A549 (cell line): ENCODE results near the gene MRPL9.

Source experiments
- CEBPB ChIP-seq, 2 experiments: fragments of >200 bp in 1 of 2; sonication (Bioruptor Twin) in 1 of 2; formaldehyde crosslinking in 1 of 2; IDR thresholded peaks; 2 replicates each; pipeline ENCODE4 v1.6.1; 2012 to 2016
- KDM1A ChIP-seq: fragments of 200-600 bp; sonication (generic); IDR thresholded peaks from 2 replicates; pipeline ENCODE4 v1.6.1; 2016; ENCODE audit warnings: low read depth, mild to moderate bottlenecking
- KDM5A ChIP-seq: fragments of 200-600 bp; sonication (generic); IDR thresholded peaks from 2 replicates; pipeline ENCODE4 v1.6.1; 2016; ENCODE audit warnings: antibody characterized with exemption, mild to moderate bottlenecking
- MAZ ChIP-seq: fragments of 150-350 bp; IDR thresholded peaks from 2 replicates; pipeline ENCODE4 v1.6.1; 2014; ENCODE audit warnings: antibody characterized with exemption, low read depth, low read length, borderline replicate concordance
- POLR2A ChIP-seq: IDR thresholded peaks from 2 replicates; pipeline ENCODE4 v1.6.1; 2012; ENCODE audit warnings: mild to moderate bottlenecking, low read length
- RARB ChIP-seq: fragments of 250-450 bp; sonication (Bioruptor Pico); IDR thresholded peaks from 2 replicates; pipeline ENCODE4 v1.8.0; 2021; ENCODE audit warnings: mild to moderate bottlenecking, moderate library complexity
- TFCP2L1 ChIP-seq: fragments of 250-450 bp; sonication (Bioruptor Pico); IDR thresholded peaks from 2 replicates; pipeline ENCODE4 v1.5.0; 2021; ENCODE audit warnings: mild to moderate bottlenecking
- TF ChIP-seq, protein P1 (sequence below): fragments of >200 bp; sonication (Bioruptor Twin); formaldehyde crosslinking; IDR thresholded peaks from 3 replicates; pipeline ENCODE4 v1.5.1; 2016
- TF ChIP-seq, protein P2 (sequence below): fragments of 450-650 bp; IDR thresholded peaks from 2 replicates; pipeline ENCODE4 v1.6.1; 2014; ENCODE audit warnings: antibody characterized with exemption
- TF ChIP-seq, protein P3 (sequence below): IDR thresholded peaks from 2 replicates; pipeline ENCODE4 v1.6.1; 2012
- TF ChIP-seq, protein P4 (sequence below): fragments of 200-600 bp; sonication (generic); IDR thresholded peaks from 2 replicates; pipeline ENCODE4 v1.6.1; 2016; ENCODE audit warnings: antibody characterized with exemption, mild to moderate bottlenecking, moderate library complexity
- TF ChIP-seq, protein P5 (sequence below): fragments of >200 bp; sonication (Bioruptor Twin); formaldehyde crosslinking; IDR thresholded peaks from 3 replicates; pipeline ENCODE4 v1.6.1; 2016

DNA sequence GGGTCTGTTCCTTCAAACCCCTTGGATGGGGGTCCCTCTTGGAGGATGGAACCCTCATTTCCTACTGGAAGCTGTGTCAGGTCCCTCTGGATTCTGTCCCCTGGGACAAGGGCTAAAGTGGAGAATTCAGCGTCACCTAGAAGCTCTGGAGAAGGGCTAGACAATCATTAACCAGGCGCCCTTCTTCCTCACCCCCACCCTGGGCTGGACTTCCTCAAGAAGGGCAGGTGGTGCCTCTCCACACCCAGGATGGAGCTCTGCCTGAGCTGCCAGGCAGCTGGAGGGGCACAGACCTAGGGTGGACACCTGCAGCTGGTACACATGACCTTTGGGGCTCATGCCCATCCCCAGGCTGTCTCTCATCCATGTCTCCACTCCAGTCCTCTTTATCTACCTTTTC lies 50.3 kb downstream of the MRPL9 start:
- TF ChIP-seq POLR2A = no peak
- TF ChIP-seq, protein P1, sequence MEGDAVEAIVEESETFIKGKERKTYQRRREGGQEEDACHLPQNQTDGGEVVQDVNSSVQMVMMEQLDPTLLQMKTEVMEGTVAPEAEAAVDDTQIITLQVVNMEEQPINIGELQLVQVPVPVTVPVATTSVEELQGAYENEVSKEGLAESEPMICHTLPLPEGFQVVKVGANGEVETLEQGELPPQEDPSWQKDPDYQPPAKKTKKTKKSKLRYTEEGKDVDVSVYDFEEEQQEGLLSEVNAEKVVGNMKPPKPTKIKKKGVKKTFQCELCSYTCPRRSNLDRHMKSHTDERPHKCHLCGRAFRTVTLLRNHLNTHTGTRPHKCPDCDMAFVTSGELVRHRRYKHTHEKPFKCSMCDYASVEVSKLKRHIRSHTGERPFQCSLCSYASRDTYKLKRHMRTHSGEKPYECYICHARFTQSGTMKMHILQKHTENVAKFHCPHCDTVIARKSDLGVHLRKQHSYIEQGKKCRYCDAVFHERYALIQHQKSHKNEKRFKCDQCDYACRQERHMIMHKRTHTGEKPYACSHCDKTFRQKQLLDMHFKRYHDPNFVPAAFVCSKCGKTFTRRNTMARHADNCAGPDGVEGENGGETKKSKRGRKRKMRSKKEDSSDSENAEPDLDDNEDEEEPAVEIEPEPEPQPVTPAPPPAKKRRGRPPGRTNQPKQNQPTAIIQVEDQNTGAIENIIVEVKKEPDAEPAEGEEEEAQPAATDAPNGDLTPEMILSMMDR = no peak
- no peak for TF ChIP-seq RARB
- no peak for TF ChIP-seq MAZ
- TF ChIP-seq, protein P2, sequence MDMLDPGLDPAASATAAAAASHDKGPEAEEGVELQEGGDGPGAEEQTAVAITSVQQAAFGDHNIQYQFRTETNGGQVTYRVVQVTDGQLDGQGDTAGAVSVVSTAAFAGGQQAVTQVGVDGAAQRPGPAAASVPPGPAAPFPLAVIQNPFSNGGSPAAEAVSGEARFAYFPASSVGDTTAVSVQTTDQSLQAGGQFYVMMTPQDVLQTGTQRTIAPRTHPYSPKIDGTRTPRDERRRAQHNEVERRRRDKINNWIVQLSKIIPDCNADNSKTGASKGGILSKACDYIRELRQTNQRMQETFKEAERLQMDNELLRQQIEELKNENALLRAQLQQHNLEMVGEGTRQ = no peak
- TF ChIP-seq, protein P3, sequence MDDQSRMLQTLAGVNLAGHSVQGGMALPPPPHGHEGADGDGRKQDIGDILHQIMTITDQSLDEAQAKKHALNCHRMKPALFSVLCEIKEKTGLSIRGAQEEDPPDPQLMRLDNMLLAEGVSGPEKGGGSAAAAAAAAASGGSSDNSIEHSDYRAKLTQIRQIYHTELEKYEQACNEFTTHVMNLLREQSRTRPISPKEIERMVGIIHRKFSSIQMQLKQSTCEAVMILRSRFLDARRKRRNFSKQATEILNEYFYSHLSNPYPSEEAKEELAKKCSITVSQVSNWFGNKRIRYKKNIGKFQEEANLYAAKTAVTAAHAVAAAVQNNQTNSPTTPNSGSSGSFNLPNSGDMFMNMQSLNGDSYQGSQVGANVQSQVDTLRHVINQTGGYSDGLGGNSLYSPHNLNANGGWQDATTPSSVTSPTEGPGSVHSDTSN = no peak
- no peak for TF ChIP-seq KDM5A
- TF ChIP-seq TFCP2L1 (CRISPR knock-in tag) = no peak
- TF ChIP-seq, protein P4, sequence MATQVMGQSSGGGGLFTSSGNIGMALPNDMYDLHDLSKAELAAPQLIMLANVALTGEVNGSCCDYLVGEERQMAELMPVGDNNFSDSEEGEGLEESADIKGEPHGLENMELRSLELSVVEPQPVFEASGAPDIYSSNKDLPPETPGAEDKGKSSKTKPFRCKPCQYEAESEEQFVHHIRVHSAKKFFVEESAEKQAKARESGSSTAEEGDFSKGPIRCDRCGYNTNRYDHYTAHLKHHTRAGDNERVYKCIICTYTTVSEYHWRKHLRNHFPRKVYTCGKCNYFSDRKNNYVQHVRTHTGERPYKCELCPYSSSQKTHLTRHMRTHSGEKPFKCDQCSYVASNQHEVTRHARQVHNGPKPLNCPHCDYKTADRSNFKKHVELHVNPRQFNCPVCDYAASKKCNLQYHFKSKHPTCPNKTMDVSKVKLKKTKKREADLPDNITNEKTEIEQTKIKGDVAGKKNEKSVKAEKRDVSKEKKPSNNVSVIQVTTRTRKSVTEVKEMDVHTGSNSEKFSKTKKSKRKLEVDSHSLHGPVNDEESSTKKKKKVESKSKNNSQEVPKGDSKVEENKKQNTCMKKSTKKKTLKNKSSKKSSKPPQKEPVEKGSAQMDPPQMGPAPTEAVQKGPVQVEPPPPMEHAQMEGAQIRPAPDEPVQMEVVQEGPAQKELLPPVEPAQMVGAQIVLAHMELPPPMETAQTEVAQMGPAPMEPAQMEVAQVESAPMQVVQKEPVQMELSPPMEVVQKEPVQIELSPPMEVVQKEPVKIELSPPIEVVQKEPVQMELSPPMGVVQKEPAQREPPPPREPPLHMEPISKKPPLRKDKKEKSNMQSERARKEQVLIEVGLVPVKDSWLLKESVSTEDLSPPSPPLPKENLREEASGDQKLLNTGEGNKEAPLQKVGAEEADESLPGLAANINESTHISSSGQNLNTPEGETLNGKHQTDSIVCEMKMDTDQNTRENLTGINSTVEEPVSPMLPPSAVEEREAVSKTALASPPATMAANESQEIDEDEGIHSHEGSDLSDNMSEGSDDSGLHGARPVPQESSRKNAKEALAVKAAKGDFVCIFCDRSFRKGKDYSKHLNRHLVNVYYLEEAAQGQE = no peak
- TF ChIP-seq, protein P5, sequence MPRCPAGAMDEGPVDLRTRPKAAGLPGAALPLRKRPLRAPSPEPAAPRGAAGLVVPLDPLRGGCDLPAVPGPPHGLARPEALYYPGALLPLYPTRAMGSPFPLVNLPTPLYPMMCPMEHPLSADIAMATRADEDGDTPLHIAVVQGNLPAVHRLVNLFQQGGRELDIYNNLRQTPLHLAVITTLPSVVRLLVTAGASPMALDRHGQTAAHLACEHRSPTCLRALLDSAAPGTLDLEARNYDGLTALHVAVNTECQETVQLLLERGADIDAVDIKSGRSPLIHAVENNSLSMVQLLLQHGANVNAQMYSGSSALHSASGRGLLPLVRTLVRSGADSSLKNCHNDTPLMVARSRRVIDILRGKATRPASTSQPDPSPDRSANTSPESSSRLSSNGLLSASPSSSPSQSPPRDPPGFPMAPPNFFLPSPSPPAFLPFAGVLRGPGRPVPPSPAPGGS = no peak
- no peak for TF ChIP-seq KDM1A
- TF ChIP-seq CEBPB (IDR thresholded peaks at IDR 0.05) = no peak
